ENCODE data around the gene UBE4B. TPM values are rescaled to one million over a fixed set of nuclear protein-coding genes. Genes with fewer than 3 reads are reported as not detected.

The UBE4B gene
- total and polyA plus RNA-seq, 9 of the 15 experiments (the other 6 are each of a cell fraction or from before 2014, with no cell fraction given), result 11.7 to 73.7 (median 40.1) TPM

- ChIA-PET CTCF (ENCODE audit: low intra/inter-chr PET ratio) (no interaction called here), POLR2A (interaction anchor here (0.6 kb wide), 1 partner anchor 23 kb away, joined by 4 read pairs; no protein-coding TSS in a partner anchor)
- Histone ChIP-seq H3K4me3 (no peak overlapping the region), H3K27ac (ENCODE audit: extremely low read depth, low read depth, low read length) (peak overlapping the region; percentile 69; the same call in 2 of the 3 replicates), H3K79me2 (ENCODE audit: control insufficient read depth, insufficient read depth, low read length) (peaks cover 75% of the 10 kb centered on the region), H3K4me2 (ENCODE audit: insufficient read depth, low read length) (peak overlapping the region; percentile 59; the same call in 1 of the 2 replicates), H3K9me1 (ENCODE audit: control insufficient read depth, insufficient read depth, low read length) (no peaks in the 10 kb centered on the region), H3K9ac (ENCODE audit: insufficient read depth in 1 of 2, low read depth in 2 of 2, low read length in 2 of 2) (peak overlapping the region in 1 of 2 experiments; percentile 32; a peak in 1 of 4 replicates), H3K36me3 (ENCODE audit: control insufficient read depth, insufficient read depth, low read length) (peaks cover 15% of the 10 kb centered on the region; the same call in 2 of the 3 replicates), H3K4me1 (replicated peaks in 1 of 2; ENCODE audit: control insufficient read depth in 2 of 2, insufficient read depth in 2 of 2, low read length in 2 of 2) (peaks cover 17 to 23% of the 10 kb centered on the region in 2 experiments), H2AFZ (ENCODE audit: low read depth, low read length) (no peak overlapping the region), H3K27me3 (ENCODE audit: control insufficient read depth in 2 of 2, insufficient read depth in 2 of 2, low read length in 2 of 2) (no peaks in the 10 kb centered on the region), H3K9me3 (replicated peaks; ENCODE audit: control insufficient read depth, insufficient read depth, low read depth, low read length) (no peaks in the 10 kb centered on the region), H4K20me1 (replicated peaks; ENCODE audit: control insufficient read depth, insufficient read depth, low read length) (peaks cover 6% of the 10 kb centered on the region; the same call in 1 of the 2 replicates)
- FAIRE-seq, result no peak
- DNase-seq (ENCODE audit: extremely low read depth in 1 of 4, low spot score in 3 of 4), result no peak
- intact Hi-C loops (cut with micrococcal nuclease) (no loop called here), in situ Hi-C loops (cut with MboI) (no loop called here)
- no TSS peak for BruUV-seq (replicated peaks)
- 51% methylated on average over 2 of the region's 3 CpGs for WGBS (ENCODE audit: insufficient coverage, low coverage, missing lambda C conversion rate)
- 0 out of 3 replicates have a peak, but pooled peaks have one; percentile 16 for ATAC-seq
- TF ChIP-seq PCBP1 (IDR thresholded peaks at IDR 0.05; ENCODE audit: low read depth, low read length, poor library complexity, severe bottlenecking) (peak; percentile 88), HNRNPH1 (optimal IDR thresholded peaks at IDR 0.05; ENCODE audit: low read depth, low read length) (no peak), FIP1L1 (IDR thresholded peaks at IDR 0.05; ENCODE audit: low read depth, low read length, poor library complexity, severe bottlenecking) (no peak), HNRNPK (IDR thresholded peaks at IDR 0.05; ENCODE audit: low read depth, low read length, poor library complexity, severe bottlenecking) (peak; percentile 93)
Measured at GRCh38 chr1:10065760-10066159, 33.0 kb downstream of the UBE4B start.

Measured in K562 (cell line).